SK-N-SH (cell line): ENCODE results near the gene DPF3. TPM values are rescaled to one million over a fixed set of nuclear protein-coding genes. Genes with fewer than 3 reads are reported as not detected.

Experiments
- CTCF ChIA-PET: fragments of 300-600, 350-600 bp; formaldehyde crosslinking; extraction: SDS; loops from one replicate; lab custom pipeline; 2021; lab: Yijun Ruan, JAX
- POLR2A ChIA-PET: fragments of 350-600 bp; sonication (Branson Sonifier 250); formaldehyde crosslinking; extraction: SDS; loops from one replicate; lab custom pipeline; 2020; ENCODE audit warnings: antibody characterized with exemption, inconsistent platforms; lab: Yijun Ruan, JAX
- DNase-seq: peaks from one replicate; pipeline ENCODE4 v3.0.0; 2012
- H2AFZ ChIP-seq: fragments of 200-600 bp; sonication (generic); 2 replicates; pipeline ENCODE4 v1.8.1; 2016; ENCODE audit warnings: antibody characterized with exemption, mild to moderate bottlenecking, low read depth
- H3F3A ChIP-seq: fragments of 200-600 bp; sonication (generic); replicated peaks from 2 replicates; pipeline ENCODE3; 2016; ENCODE audit warnings: antibody characterized with exemption, mild to moderate bottlenecking; ENCODE audit not compliant: insufficient read depth
- H3K27ac ChIP-seq, 2 experiments: fragments of 200-500 bp in 1 of 2; fragments of 200-600 bp in 1 of 2; sonication (Bioruptor generic) in 1 of 2; sonication (generic), shearing (Covaris generic) in 1 of 2; 2 replicates each; pipeline versions ENCODE4 v1.5.1 to v1.6.1; 2014 to 2016; ENCODE audit warnings: low read depth in 2 of 2, inconsistent platforms in 1 of 2, low read length in 1 of 2, mild to moderate bottlenecking in 1 of 2, mixed read lengths in 1 of 2
- H3K27me3 ChIP-seq: fragments of 200-600 bp; sonication (generic), shearing (Covaris generic); 2 replicates; pipeline ENCODE4 v1.6.1; 2016; ENCODE audit warnings: mixed run types; ENCODE audit not compliant: insufficient read depth
- H3K36me3 ChIP-seq, 2 experiments: fragments of 200-500 bp in 1 of 2; fragments of 200-600 bp in 1 of 2; sonication (Bioruptor generic) in 1 of 2; sonication (generic) in 1 of 2; replicated peaks in 1 of 2; 2 replicates each; pipeline versions ENCODE3 to v1.5.1; 2014 to 2016; ENCODE audit warnings: low read length in 1 of 2, mild to moderate bottlenecking in 1 of 2; ENCODE audit not compliant: insufficient read depth in 2 of 2, control insufficient read depth in 1 of 2
- H3K4me1 ChIP-seq, 2 experiments: fragments of 200-500 bp in 1 of 2; fragments of 200-600 bp in 1 of 2; sonication (Bioruptor generic) in 1 of 2; sonication (generic), shearing (Covaris generic) in 1 of 2; 2 replicates each; pipeline versions ENCODE4 v1.5.1 to v1.6.1; 2014 to 2016; ENCODE audit warnings: low read depth in 1 of 2, low read length in 1 of 2, mixed run types in 1 of 2; ENCODE audit not compliant: insufficient read depth in 2 of 2, control insufficient read depth in 1 of 2
- H3K4me2 ChIP-seq: fragments of 200-600 bp; sonication (generic), shearing (Covaris generic); 2 replicates; pipeline ENCODE4 v1.6.1; 2017; ENCODE audit warnings: mixed run types
- H3K4me3 ChIP-seq, 2 experiments: fragments of 200-500 bp in 1 of 2; fragments of 200-600 bp in 1 of 2; sonication (Bioruptor generic) in 1 of 2; sonication (generic), shearing (Covaris generic) in 1 of 2; 2 replicates each; pipeline versions ENCODE4 v1.5.1 to v1.8.1; 2014 to 2016; ENCODE audit warnings: low read depth in 2 of 2, inconsistent platforms in 1 of 2, low read length in 1 of 2, mild to moderate bottlenecking in 1 of 2, mixed read lengths in 1 of 2, moderate library complexity in 1 of 2
- H3K79me2 ChIP-seq: fragments of 200-600 bp; sonication (generic); 2 replicates; pipeline ENCODE4 v1.8.1; 2017; ENCODE audit warnings: mild to moderate bottlenecking; ENCODE audit not compliant: insufficient read depth
- H3K9ac ChIP-seq: fragments of 200-600 bp; sonication (generic); 2 replicates; pipeline ENCODE4 v1.6.1; 2017; ENCODE audit warnings: mixed run types
- H3K9me2 ChIP-seq: fragments of 200-600 bp; sonication (generic); 2 replicates; pipeline ENCODE4 v1.6.1; 2017; ENCODE audit warnings: mixed run types
- H3K9me3 ChIP-seq: fragments of 200-600 bp; sonication (generic); 2 replicates; pipeline ENCODE4 v1.6.1; 2017; ENCODE audit warnings: mixed run types, mild to moderate bottlenecking, moderate library complexity
- H4K20me1 ChIP-seq: fragments of 200-600 bp; sonication (generic); 2 replicates; pipeline ENCODE4 v1.6.1; 2017; ENCODE audit warnings: mild to moderate bottlenecking, mixed run types; ENCODE audit not compliant: insufficient read depth
- CHD2 ChIP-seq: fragments of 150-350 bp; IDR thresholded peaks from 2 replicates; pipeline ENCODE4 v1.6.1; 2018; ENCODE audit warnings: low read length; ENCODE audit not compliant: partially characterized antibody
- EP300 ChIP-seq, 2 experiments: IDR thresholded peaks; 2 replicates each; pipeline versions ENCODE4 v1.4.0 to v1.6.1; 2012; ENCODE audit warnings: borderline replicate concordance in 1 of 2, low read depth in 1 of 2, low read length in 1 of 2
- FOSL2 ChIP-seq: IDR thresholded peaks from 2 replicates; pipeline ENCODE4 v1.4.0; 2012; ENCODE audit warnings: low read depth, mild to moderate bottlenecking, moderate library complexity, borderline replicate concordance
- FOXM1 ChIP-seq: IDR thresholded peaks from 2 replicates; pipeline ENCODE4 v1.4.0; 2012; ENCODE audit warnings: low read depth, mild to moderate bottlenecking
- JUND ChIP-seq: IDR thresholded peaks from 2 replicates; pipeline ENCODE4 v1.4.0; 2012
- MEF2A ChIP-seq: IDR thresholded peaks from 2 replicates; pipeline ENCODE4 v1.4.0; 2012; ENCODE audit warnings: low read depth, borderline replicate concordance
- MXI1 ChIP-seq: IDR thresholded peaks from 2 replicates; pipeline ENCODE4 v1.6.1; 2012; ENCODE audit warnings: mild to moderate bottlenecking, low read depth, low read length, improper control_type of control experiment
- NFIC ChIP-seq: IDR thresholded peaks from 2 replicates; pipeline ENCODE4 v1.4.0; 2012; ENCODE audit warnings: borderline replicate concordance
- POLR2AphosphoS5 ChIP-seq: IDR thresholded peaks from 2 replicates; pipeline ENCODE4 v1.6.1; 2012; ENCODE audit warnings: low read depth, low read length
- RAD21 ChIP-seq: IDR thresholded peaks from 2 replicates; pipeline ENCODE4 v1.6.1; 2012; ENCODE audit warnings: mild to moderate bottlenecking, low read length
- RCOR1 ChIP-seq: fragments of 150-350 bp; IDR thresholded peaks from 2 replicates; pipeline ENCODE4 v1.6.1; 2017; ENCODE audit warnings: antibody characterized with exemption, low read length
- RFX5 ChIP-seq: IDR thresholded peaks from 2 replicates; pipeline ENCODE4 v1.6.1; 2012; ENCODE audit warnings: mild to moderate bottlenecking, improper control_type of control experiment, low read length
- RXRA ChIP-seq: IDR thresholded peaks from 2 replicates; pipeline ENCODE4 v1.4.0; 2012; ENCODE audit warnings: low read depth, mild to moderate bottlenecking, borderline replicate concordance
- SIN3A ChIP-seq: IDR thresholded peaks from 2 replicates; pipeline ENCODE4 v1.6.1; 2012; ENCODE audit warnings: low read depth, mild to moderate bottlenecking, low read length, moderate library complexity, borderline replicate concordance
- TAF1 ChIP-seq: IDR thresholded peaks from 2 replicates; pipeline ENCODE4 v1.6.1; 2012; ENCODE audit warnings: low read depth, mild to moderate bottlenecking, low read length, moderate library complexity, borderline replicate concordance
- TCF12 ChIP-seq: IDR thresholded peaks from 2 replicates; pipeline ENCODE4 v1.4.0; 2012
- TEAD4 ChIP-seq: IDR thresholded peaks from 2 replicates; pipeline ENCODE4 v1.4.0; 2012; ENCODE audit warnings: mild to moderate bottlenecking, borderline replicate concordance; ENCODE audit not compliant: insufficient read depth
- USF2 ChIP-seq: fragments of 150-350 bp; IDR thresholded peaks from 2 replicates; pipeline ENCODE4 v1.6.1; 2017; ENCODE audit warnings: antibody characterized with exemption, low read length, low read depth, borderline replicate concordance
- YY1 ChIP-seq: IDR thresholded peaks from 2 replicates; pipeline ENCODE4 v1.4.0; 2012; ENCODE audit warnings: low read depth, mild to moderate bottlenecking
- WGBS: methylation state at CpG from one replicate; pipeline ENCODE4 v1.1.6; 2017; ENCODE audit warnings: low lambda C conversion rate; 5-methylcytosine and 5-hydroxymethylcytosine counted together
- polyA plus RNA-seq, 3 experiments: library from polyadenylated mRNA; depleted of rRNA; stranded (reverse); fragments of >200 nt; gene quantifications; 2 replicates each; pipeline ENCODE4 v1.2.3, GENCODE V29; 2012
- TF ChIP-seq, protein P1 (sequence below): fragments of 150-350 bp; IDR thresholded peaks from 2 replicates; pipeline ENCODE4 v1.6.1; 2016; ENCODE audit warnings: mild to moderate bottlenecking, low read depth, low read length
- TF ChIP-seq, protein P2 (sequence below): IDR thresholded peaks from 2 replicates; pipeline ENCODE4 v1.6.1; 2012; ENCODE audit warnings: mild to moderate bottlenecking, low read depth, low read length, moderate library complexity

The DPF3 gene
- polyA plus RNA-seq, 1 of the 3 experiments (the other 2 are of a cell fraction), result 2.8 TPM

- TF ChIP-seq RXRA, result no peak
- TF ChIP-seq, all 33 proteins: peak for 0
These were observed 189.4 kb downstream of the DPF3 start (continued) for GRCh38 chr14:72704502-72704901.

- no peak overlapping the region for H3K4me2 ChIP-seq
These were observed 192.3 kb downstream of the DPF3 start for GRCh38 chr14:72701605-72702004.

DNA sequence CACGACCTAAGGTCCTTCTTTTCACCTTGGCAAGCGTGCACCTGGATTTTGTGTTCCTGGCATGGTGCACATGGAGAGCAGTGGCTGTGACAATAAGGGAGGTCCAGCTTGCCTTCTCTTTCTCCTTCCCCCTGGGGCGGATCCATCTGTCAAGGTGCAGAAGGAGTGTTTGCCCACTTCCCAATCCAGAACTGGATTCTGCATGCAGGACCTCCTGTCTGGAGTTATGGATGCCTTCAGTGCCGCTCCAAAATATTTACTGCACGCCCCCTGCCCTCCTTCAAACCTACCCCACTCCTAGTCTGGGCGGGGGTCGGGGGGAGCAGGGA, 192.7 kb downstream of the DPF3 start:
- POLR2A ChIA-PET, result no interaction called here
- no peaks in the 10 kb centered on the region for H3K36me3 ChIP-seq
- H3K4me3 ChIP-seq, result no peak overlapping the region
- peak overlapping the region in 1 of 2 experiments; percentile 22; a peak in 2 of 4 replicates for H3K27ac ChIP-seq
- H3K79me2 ChIP-seq, result no peaks in the 10 kb centered on the region
- no peak overlapping the region for H3K9ac ChIP-seq
- CTCF ChIA-PET, result no interaction called here
- H3K9me2 ChIP-seq, result no peaks in the 10 kb centered on the region
- no peaks in the 10 kb centered on the region for H3K27me3 ChIP-seq
- H3K4me1 ChIP-seq, result peaks cover 0 to 13% of the 10 kb centered on the region in 2 experiments; a peak in 1 of 4 replicates
- H3K4me2 ChIP-seq, result no peak overlapping the region
- no peaks in the 10 kb centered on the region for H3K9me3 ChIP-seq
- no peak overlapping the region for H2AFZ ChIP-seq
- H3F3A ChIP-seq, result no peaks in the 10 kb centered on the region
- peak; percentile 37 for DNase-seq
- 58% methylated on average over 5 of the region's 7 CpGs for WGBS
- no peaks in the 10 kb centered on the region for H4K20me1 ChIP-seq
- TF ChIP-seq CHD2, result no peak
- no peak for TF ChIP-seq RFX5
- TF ChIP-seq, protein P1, sequence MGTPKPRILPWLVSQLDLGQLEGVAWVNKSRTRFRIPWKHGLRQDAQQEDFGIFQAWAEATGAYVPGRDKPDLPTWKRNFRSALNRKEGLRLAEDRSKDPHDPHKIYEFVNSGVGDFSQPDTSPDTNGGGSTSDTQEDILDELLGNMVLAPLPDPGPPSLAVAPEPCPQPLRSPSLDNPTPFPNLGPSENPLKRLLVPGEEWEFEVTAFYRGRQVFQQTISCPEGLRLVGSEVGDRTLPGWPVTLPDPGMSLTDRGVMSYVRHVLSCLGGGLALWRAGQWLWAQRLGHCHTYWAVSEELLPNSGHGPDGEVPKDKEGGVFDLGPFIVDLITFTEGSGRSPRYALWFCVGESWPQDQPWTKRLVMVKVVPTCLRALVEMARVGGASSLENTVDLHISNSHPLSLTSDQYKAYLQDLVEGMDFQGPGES, result no peak
- TF ChIP-seq NFIC, result no peak
- no peak for TF ChIP-seq SIN3A
- TF ChIP-seq YY1, result no peak
- no peak for TF ChIP-seq MXI1
- TF ChIP-seq TEAD4, result no peak
- TF ChIP-seq MEF2A, result no peak
- TF ChIP-seq, protein P2, sequence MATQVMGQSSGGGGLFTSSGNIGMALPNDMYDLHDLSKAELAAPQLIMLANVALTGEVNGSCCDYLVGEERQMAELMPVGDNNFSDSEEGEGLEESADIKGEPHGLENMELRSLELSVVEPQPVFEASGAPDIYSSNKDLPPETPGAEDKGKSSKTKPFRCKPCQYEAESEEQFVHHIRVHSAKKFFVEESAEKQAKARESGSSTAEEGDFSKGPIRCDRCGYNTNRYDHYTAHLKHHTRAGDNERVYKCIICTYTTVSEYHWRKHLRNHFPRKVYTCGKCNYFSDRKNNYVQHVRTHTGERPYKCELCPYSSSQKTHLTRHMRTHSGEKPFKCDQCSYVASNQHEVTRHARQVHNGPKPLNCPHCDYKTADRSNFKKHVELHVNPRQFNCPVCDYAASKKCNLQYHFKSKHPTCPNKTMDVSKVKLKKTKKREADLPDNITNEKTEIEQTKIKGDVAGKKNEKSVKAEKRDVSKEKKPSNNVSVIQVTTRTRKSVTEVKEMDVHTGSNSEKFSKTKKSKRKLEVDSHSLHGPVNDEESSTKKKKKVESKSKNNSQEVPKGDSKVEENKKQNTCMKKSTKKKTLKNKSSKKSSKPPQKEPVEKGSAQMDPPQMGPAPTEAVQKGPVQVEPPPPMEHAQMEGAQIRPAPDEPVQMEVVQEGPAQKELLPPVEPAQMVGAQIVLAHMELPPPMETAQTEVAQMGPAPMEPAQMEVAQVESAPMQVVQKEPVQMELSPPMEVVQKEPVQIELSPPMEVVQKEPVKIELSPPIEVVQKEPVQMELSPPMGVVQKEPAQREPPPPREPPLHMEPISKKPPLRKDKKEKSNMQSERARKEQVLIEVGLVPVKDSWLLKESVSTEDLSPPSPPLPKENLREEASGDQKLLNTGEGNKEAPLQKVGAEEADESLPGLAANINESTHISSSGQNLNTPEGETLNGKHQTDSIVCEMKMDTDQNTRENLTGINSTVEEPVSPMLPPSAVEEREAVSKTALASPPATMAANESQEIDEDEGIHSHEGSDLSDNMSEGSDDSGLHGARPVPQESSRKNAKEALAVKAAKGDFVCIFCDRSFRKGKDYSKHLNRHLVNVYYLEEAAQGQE, result no peak
- TF ChIP-seq FOXM1, result no peak
- no peak for TF ChIP-seq RXRA
- TF ChIP-seq FOSL2, result no peak
- TF ChIP-seq EP300 (IDR thresholded peaks at IDR 0.05; ENCODE audit: borderline replicate concordance in 1 of 2, low read depth in 1 of 2, low read length in 1 of 2), result no peak
- TF ChIP-seq USF2, result no peak
- TF ChIP-seq RAD21, result no peak
- TF ChIP-seq POLR2AphosphoS5, result no peak
- no peak for TF ChIP-seq TCF12

More at GRCh38 chr14:72701605-72702004, 192.3 kb downstream of the DPF3 start:
- no peak overlapping the region for H2AFZ ChIP-seq
- no peaks in the 10 kb centered on the region for H3K27me3 ChIP-seq
- H3K9me2 ChIP-seq, result no peaks in the 10 kb centered on the region
- CTCF ChIA-PET, result no interaction called here
- peak overlapping the region in 1 of 2 experiments; percentile 22; a peak in 2 of 4 replicates for H3K27ac ChIP-seq
- H3K36me3 ChIP-seq, result no peaks in the 10 kb centered on the region
- no peaks in the 10 kb centered on the region for H3F3A ChIP-seq
- peak; percentile 59 for DNase-seq
- peaks cover 0 to 13% of the 10 kb centered on the region in 2 experiments; a peak in 1 of 4 replicates for H3K4me1 ChIP-seq
- no peak overlapping the region for H3K4me3 ChIP-seq
- POLR2A ChIA-PET, result no interaction called here
- TF ChIP-seq NFIC, result no peak
- no peak for TF ChIP-seq TAF1
- no peak for TF ChIP-seq JUND
- no peak for TF ChIP-seq RCOR1
- TF ChIP-seq RAD21, result no peak
- TF ChIP-seq, protein P1, result no peak
- WGBS, result 65% methylated on average over 7 of the region's 7 CpGs
- no peaks in the 10 kb centered on the region for H3K79me2 ChIP-seq
- no peaks in the 10 kb centered on the region for H3K9me3 ChIP-seq
- H3K9ac ChIP-seq, result no peak overlapping the region
- no peaks in the 10 kb centered on the region for H4K20me1 ChIP-seq
